GM13976 (cell line): ENCODE data around the gene MRPL20.

Experiments
- DNase-seq: peaks from one replicate; pipeline ENCODE4 v3.0.0; 2012; ENCODE audit warnings: low spot score
- in situ Hi-C: fragments of 300-500 bp; cut with MboI; formaldehyde crosslinking; loops from one replicate; pipeline ENCODE4 v1.12.0; 2022; ENCODE audit warnings: low sequenced_read_pairs, mixed read lengths, inconsistent platforms; ENCODE audit not compliant: unreplicated experiment
- TF ChIP-seq, protein P1 (sequence below): IDR thresholded peaks from 2 replicates; pipeline ENCODE4 v1.5.1; 2012; ENCODE audit warnings: borderline replicate concordance, mild to moderate bottlenecking; ENCODE audit not compliant: insufficient read depth; ENCODE audit errors: extremely low read depth, missing control alignments, control extremely low read depth

Gene MRPL20

GRCh38 chr1:1360506-1361169 lies 46.5 kb downstream of the MRPL20 start:
- TF ChIP-seq, protein P1, sequence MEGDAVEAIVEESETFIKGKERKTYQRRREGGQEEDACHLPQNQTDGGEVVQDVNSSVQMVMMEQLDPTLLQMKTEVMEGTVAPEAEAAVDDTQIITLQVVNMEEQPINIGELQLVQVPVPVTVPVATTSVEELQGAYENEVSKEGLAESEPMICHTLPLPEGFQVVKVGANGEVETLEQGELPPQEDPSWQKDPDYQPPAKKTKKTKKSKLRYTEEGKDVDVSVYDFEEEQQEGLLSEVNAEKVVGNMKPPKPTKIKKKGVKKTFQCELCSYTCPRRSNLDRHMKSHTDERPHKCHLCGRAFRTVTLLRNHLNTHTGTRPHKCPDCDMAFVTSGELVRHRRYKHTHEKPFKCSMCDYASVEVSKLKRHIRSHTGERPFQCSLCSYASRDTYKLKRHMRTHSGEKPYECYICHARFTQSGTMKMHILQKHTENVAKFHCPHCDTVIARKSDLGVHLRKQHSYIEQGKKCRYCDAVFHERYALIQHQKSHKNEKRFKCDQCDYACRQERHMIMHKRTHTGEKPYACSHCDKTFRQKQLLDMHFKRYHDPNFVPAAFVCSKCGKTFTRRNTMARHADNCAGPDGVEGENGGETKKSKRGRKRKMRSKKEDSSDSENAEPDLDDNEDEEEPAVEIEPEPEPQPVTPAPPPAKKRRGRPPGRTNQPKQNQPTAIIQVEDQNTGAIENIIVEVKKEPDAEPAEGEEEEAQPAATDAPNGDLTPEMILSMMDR, result no peak
- in situ Hi-C loops, result no loop called here
- no peak for DNase-seq

DNA sequence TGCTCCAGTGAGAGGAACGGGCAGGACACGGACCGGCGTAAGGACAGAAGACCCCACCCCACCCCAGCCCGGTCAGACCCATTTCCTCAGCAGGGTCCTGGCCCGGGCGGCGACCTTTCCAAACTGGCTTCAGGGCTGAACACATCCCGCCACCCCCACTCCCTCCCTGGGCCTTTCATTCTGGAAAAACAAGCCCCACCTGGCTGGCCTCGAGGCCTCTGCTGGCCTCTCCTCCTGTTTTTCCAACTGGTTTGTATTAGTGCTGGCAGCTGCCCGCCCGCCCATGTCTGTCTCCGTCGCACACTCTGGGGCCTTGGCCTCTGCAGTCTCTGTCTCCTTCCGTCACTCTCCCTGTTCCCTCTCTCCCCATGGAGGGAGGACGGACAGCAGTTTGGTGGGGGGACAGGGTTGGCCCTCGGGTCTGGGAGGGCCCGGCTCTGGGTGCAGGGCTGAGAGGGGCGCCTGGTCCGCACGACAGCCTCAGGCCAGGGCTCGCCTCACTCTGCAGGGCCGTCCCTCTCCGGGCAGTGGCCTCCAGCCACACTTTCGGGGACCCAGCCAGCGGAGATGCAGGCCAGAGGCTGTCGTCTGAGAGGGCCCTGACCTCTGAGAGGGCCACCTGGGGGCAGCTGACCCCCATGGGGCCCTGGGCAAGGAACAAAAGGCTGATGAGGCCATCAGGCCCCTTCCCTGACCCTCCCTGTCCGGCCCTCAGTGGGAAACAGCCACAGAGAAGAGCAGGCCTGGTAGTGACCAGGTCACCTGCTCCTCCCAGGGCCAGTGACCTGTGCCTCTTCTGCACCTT lies 47.2 kb downstream of the MRPL20 start:
- TF ChIP-seq, protein P1, result no peak
- DNase-seq, result no peak
- in situ Hi-C loops, result no loop called here

DNA sequence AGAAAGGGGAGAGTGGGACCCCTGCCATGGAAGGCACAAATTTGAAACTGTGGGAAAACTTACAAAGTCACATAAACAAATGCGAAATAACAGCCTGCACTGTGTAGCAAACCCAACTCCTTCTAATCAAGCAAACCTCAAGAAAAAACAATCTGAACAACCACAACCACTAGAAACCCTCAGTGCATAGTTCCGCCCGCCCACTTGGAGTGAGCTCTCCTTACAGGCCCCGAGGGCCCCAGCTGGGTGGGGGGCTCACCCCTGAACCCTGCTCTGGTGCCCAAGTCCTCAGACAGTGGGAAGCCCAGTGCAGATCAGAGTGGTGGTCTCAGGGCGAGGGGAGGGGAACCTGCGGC lies 47.8 kb downstream of the MRPL20 start:
- TF ChIP-seq, protein P1, result no peak
- DNase-seq, result peak; percentile 73
- in situ Hi-C loops, result no loop called here

DNA sequence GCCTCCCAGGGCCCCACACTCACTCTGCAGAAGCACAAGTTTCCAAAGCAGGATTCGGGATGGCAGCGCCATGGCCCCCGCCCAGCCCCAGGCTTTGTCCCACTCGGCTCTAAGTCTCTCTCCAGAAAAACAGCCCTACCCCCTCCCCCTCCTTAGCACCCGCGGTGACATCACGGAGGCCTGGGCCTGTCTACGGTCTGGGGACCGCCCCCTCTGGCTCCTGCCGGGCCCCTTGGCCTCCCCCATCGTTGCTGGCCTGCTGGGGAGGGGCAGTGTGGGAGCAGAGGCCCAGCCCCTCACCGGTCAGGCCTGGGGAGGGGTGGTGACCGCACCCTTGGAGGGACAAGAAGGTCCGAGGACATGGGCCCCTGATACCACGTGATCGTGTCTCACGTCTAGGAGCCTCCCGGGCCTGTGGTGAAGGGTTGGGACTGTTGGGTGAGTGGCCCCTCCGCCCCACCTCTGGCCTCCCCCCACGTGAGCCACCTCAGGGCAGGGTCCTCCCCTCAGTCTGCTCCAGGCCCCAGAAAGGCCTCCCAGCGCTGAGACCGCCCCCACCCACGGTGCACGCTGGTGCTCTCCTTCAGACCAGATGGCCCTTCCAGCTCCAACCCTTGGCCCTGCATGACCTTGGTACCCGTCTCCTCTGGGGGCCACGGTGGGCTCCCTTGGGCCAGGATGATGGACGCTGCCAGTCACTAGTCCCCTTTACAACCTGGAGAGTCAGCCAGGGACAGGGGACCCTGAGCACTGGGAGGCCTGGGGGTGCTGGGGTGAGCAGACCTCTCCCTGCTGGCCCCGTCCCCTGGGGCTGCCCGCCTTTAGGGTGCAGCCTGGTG lies 48.4 kb downstream of the MRPL20 start, which contains the start of gene MXRA8:
Gene MXRA8, minus strand, starts transcription at position 123 of the 839 bp plus-strand sequence. Its CDS starts 51 bp downstream, at position 72.
- no peak for DNase-seq
- in situ Hi-C loops, result no loop called here
- TF ChIP-seq, protein P1, result no peak

- in situ Hi-C loops, result no loop called here
- TF ChIP-seq, protein P1, result no peak
- no peak for DNase-seq
Measured at GRCh38 chr1:1357871-1358432, 49.1 kb downstream of the MRPL20 start.
